CD8-positive, alpha-beta memory T cell (primary cell): Measurements from ENCODE around the gene BCKDHA. TPM values are rescaled to one million over a fixed set of nuclear protein-coding genes. Genes with fewer than 3 reads are reported as not detected.

ENCODE experiments used
- CTCF ChIA-PET: fragments of 350-600 bp; sonication (Branson Sonifier 250); formaldehyde crosslinking; loops from one replicate; lab custom pipeline; 2021; ENCODE audit warnings: antibody characterized with exemption; lab: Charles Lee
- POLR2A ChIA-PET: fragments of 350-600 bp; sonication (Branson Sonifier 250); formaldehyde crosslinking; loops from one replicate; lab custom pipeline; 2021; ENCODE audit warnings: antibody characterized with exemption; lab: Charles Lee
- DNase-seq, 5 donors: peaks; one replicate each; pipeline versions ENCODE4 v3.0.0 to v3.0.0-alpha.2; 2020 to 2022; ENCODE audit warnings: mixed read lengths in 1 of 5
- H3K27ac ChIP-seq: one replicate; pipeline ENCODE4 v1.7.0; 2013; ENCODE audit warnings: low read depth, mild to moderate bottlenecking, low read length, moderate library complexity
- H3K27me3 ChIP-seq: 2 replicates; pipeline ENCODE4 v1.7.0; 2013; ENCODE audit warnings: low read length, mild to moderate bottlenecking; ENCODE audit not compliant: insufficient read depth, poor library complexity, severe bottlenecking
- H3K36me3 ChIP-seq: 2 replicates; pipeline ENCODE4 v1.7.0; 2013; ENCODE audit warnings: mild to moderate bottlenecking, low read length, moderate library complexity; ENCODE audit not compliant: insufficient read depth
- H3K4me1 ChIP-seq: 2 replicates; pipeline ENCODE4 v1.7.0; 2013; ENCODE audit warnings: mild to moderate bottlenecking, low read length, moderate library complexity; ENCODE audit not compliant: insufficient read depth
- H3K4me3 ChIP-seq: 2 replicates; pipeline ENCODE4 v1.7.0; 2013; ENCODE audit warnings: mild to moderate bottlenecking, low read length
- H3K9me3 ChIP-seq: 2 replicates; pipeline ENCODE4 v1.7.0; 2013; ENCODE audit warnings: mild to moderate bottlenecking, low read length
- H3K27ac Mint-ChIP-seq, 8 donors: one replicate each; pipeline ENCODE4 v1.8.0; 2020 to 2021; ENCODE audit warnings: mixed read lengths in 8 of 8, mild to moderate bottlenecking in 6 of 8, inconsistent platforms in 3 of 8, moderate library complexity in 3 of 8
- H3K27me3 Mint-ChIP-seq, 2 donors: one replicate each; pipeline ENCODE4 v1.8.0; 2020 to 2021; ENCODE audit warnings: mixed read lengths in 2 of 2, mild to moderate bottlenecking in 1 of 2, moderate library complexity in 1 of 2
- H3K36me3 Mint-ChIP-seq, 3 donors: one replicate each; pipeline ENCODE4 v1.8.0; 2020 to 2021; ENCODE audit warnings: mixed read lengths in 3 of 3, inconsistent platforms in 1 of 3, mild to moderate bottlenecking in 1 of 3
- H3K4me1 Mint-ChIP-seq, 3 donors: one replicate each; pipeline ENCODE4 v1.8.0; 2020 to 2021; ENCODE audit warnings: mixed read lengths in 3 of 3, inconsistent platforms in 1 of 3, mild to moderate bottlenecking in 1 of 3
- H3K4me3 Mint-ChIP-seq, 7 donors: one replicate each; pipeline ENCODE4 v1.8.0; 2020 to 2021; ENCODE audit warnings: mixed read lengths in 7 of 7, mild to moderate bottlenecking in 6 of 7, moderate library complexity in 4 of 7, inconsistent platforms in 2 of 7
- H3K9me3 Mint-ChIP-seq, 5 donors: one replicate each; pipeline ENCODE4 v1.8.0; 2020 to 2022; ENCODE audit warnings: mixed read lengths in 5 of 5, mild to moderate bottlenecking in 3 of 5, moderate library complexity in 2 of 5, inconsistent platforms in 1 of 5
- polyA plus RNA-seq: library from polyadenylated mRNA; unstranded; fragments of 300-500 nt; fragmentation: Illumina TruSeq; gene quantifications from one replicate; pipeline ENCODE4 v1.2.3, GENCODE V29; 2021
- total RNA-seq, 2 experiments: library from RNA; stranded (reverse); gene quantifications; one replicate each; pipeline ENCODE4 v1.2.3, GENCODE V29; 2021

BCKDHA gene
- total and polyA plus RNA-seq, 3 experiments from 2014 or later = 18.5 to 52.1 (median 23.5) TPM

- ChIA-PET CTCF (no interaction called here), POLR2A (no interaction called here)
- no peaks in the 10 kb centered on the region for H3K27me3 Mint-ChIP-seq
- no peak overlapping the region for H3K4me3 Mint-ChIP-seq
- H3K27ac Mint-ChIP-seq = peak overlapping the region in 5 of 8 donors; percentile 17 to 67 (median 59)
- H3K4me1 Mint-ChIP-seq = peaks cover 9 to 18% (median 12%) of the 10 kb centered on the region in 3 donors
- no peak overlapping the region for H3K27ac ChIP-seq
- H3K36me3 ChIP-seq = peaks cover 9% of the 10 kb centered on the region
- no peaks in the 10 kb centered on the region for H3K9me3 ChIP-seq
- H3K4me3 ChIP-seq = no peak overlapping the region
- peaks cover 0 to 74% (median 7%) of the 10 kb centered on the region in 3 donors for H3K36me3 Mint-ChIP-seq
- H3K27me3 ChIP-seq = no peaks in the 10 kb centered on the region
- H3K4me1 ChIP-seq = no peaks in the 10 kb centered on the region
- no peak for DNase-seq
- H3K9me3 Mint-ChIP-seq = no peaks in the 10 kb centered on the region
Observed at GRCh38 chr19:41422456-41422855, 24.8 kb downstream of the BCKDHA start.

GRCh38 chr19:41422955-41423354, 25.3 kb downstream of the BCKDHA start:
- Histone ChIP-seq H3K4me3 (no peak overlapping the region), H3K36me3 (peaks cover 9% of the 10 kb centered on the region), H3K4me1 (peaks cover 3% of the 10 kb centered on the region), H3K27ac (no peak overlapping the region), H3K9me3 (no peaks in the 10 kb centered on the region), H3K27me3 (no peaks in the 10 kb centered on the region)
- H3K36me3 Mint-ChIP-seq = peaks cover 0 to 72% (median 7%) of the 10 kb centered on the region in 3 donors
- H3K4me3 Mint-ChIP-seq = no peak overlapping the region
- ChIA-PET CTCF (no interaction called here), POLR2A (no interaction called here)
- H3K9me3 Mint-ChIP-seq = no peaks in the 10 kb centered on the region
- no peaks in the 10 kb centered on the region for H3K27me3 Mint-ChIP-seq
- H3K4me1 Mint-ChIP-seq = peaks cover 13 to 23% (median 17%) of the 10 kb centered on the region in 3 donors
- no peak for DNase-seq
- peak overlapping the region in 5 of 8 donors; percentile 14 to 67 (median 46) for H3K27ac Mint-ChIP-seq

GRCh38 chr19:41424335-41425173, 26.9 kb downstream of the BCKDHA start:
- Histone ChIP-seq H3K4me1 (peaks cover 17% of the 10 kb centered on the region), H3K36me3 (peaks cover 9% of the 10 kb centered on the region), H3K27me3 (no peaks in the 10 kb centered on the region), H3K4me3 (no peak overlapping the region), H3K27ac (no peak overlapping the region), H3K9me3 (no peaks in the 10 kb centered on the region)
- H3K36me3 Mint-ChIP-seq = peaks cover 0 to 61% (median 4%) of the 10 kb centered on the region in 3 donors
- peak overlapping the region in 6 of 7 donors; percentile 57 to 90 (median 69) for H3K4me3 Mint-ChIP-seq
- no peaks in the 10 kb centered on the region for H3K9me3 Mint-ChIP-seq
- H3K27ac Mint-ChIP-seq = peak overlapping the region in 7 of 8 donors; percentile 40 to 98 (median 86)
- peak in 2 of 5 donors; percentile 24 to 34 for DNase-seq
- POLR2A ChIA-PET = no interaction called here
- peaks cover 25 to 38% (median 32%) of the 10 kb centered on the region in 3 donors for H3K4me1 Mint-ChIP-seq
- CTCF ChIA-PET = interaction anchor here (1.9 kb wide), 1 partner anchor 25 kb away, joined by 5 read pairs; no protein-coding TSS in a partner anchor
- H3K27me3 Mint-ChIP-seq = no peaks in the 10 kb centered on the region

- Histone ChIP-seq H3K27me3 (no peaks in the 10 kb centered on the region), H3K36me3 (peaks cover 2% of the 10 kb centered on the region), H3K4me3 (no peak overlapping the region), H3K9me3 (no peaks in the 10 kb centered on the region), H3K27ac (no peak overlapping the region), H3K4me1 (peaks cover 17% of the 10 kb centered on the region)
- Mint-ChIP-seq H3K4me1 (peaks cover 25 to 38% (median 32%) of the 10 kb centered on the region in 3 donors), H3K4me3 (peak overlapping the region; percentile 56 to 94 (median 70)), H3K9me3 (no peaks in the 10 kb centered on the region), H3K27me3 (no peaks in the 10 kb centered on the region), H3K27ac (peak overlapping the region in 6 of 8 donors; percentile 66 to 98 (median 88)), H3K36me3 (peaks cover 0 to 53% (median 4%) of the 10 kb centered on the region in 3 donors)
- POLR2A ChIA-PET = no interaction called here
- no peak for DNase-seq
- CTCF ChIA-PET = interaction anchor here (1.9 kb wide), 1 partner anchor 24 kb away, joined by 5 read pairs; no protein-coding TSS in a partner anchor
Observed at GRCh38 chr19:41425174-41426115, 27.8 kb downstream of the BCKDHA start.

- Mint-ChIP-seq H3K36me3 (peaks cover 0 to 50% (median 4%) of the 10 kb centered on the region in 3 donors), H3K27ac (peak overlapping the region in 7 of 8 donors; percentile 54 to 97 (median 91)), H3K27me3 (no peaks in the 10 kb centered on the region), H3K9me3 (no peaks in the 10 kb centered on the region), H3K4me3 (peak overlapping the region; percentile 74 to 94 (median 85)), H3K4me1 (peaks cover 28 to 43% (median 38%) of the 10 kb centered on the region in 3 donors)
- Histone ChIP-seq H3K36me3 (no peaks in the 10 kb centered on the region), H3K27ac (no peak overlapping the region), H3K4me3 (no peak overlapping the region), H3K4me1 (peaks cover 17% of the 10 kb centered on the region), H3K27me3 (no peaks in the 10 kb centered on the region), H3K9me3 (no peaks in the 10 kb centered on the region)
- no peak for DNase-seq
- ChIA-PET CTCF (no interaction called here), POLR2A (interaction anchor here (0.6 kb wide), 1 partner anchor 973 kb away, joined by 6 read pairs; no protein-coding TSS in a partner anchor)
Observed at GRCh38 chr19:41426116-41426841, 28.7 kb downstream of the BCKDHA start.

- Histone ChIP-seq H3K27ac (peak within 1 kb of the TSS; percentile 60), H3K27me3 (no peaks in the 10 kb centered on the region), H3K9me3 (no peaks in the 10 kb centered on the region), H3K36me3 (peaks cover 6% of the 10 kb centered on the region), H3K4me3 (peak within 1 kb of the TSS; percentile 59), H3K4me1 (peaks cover 17% of the 10 kb centered on the region)
- Mint-ChIP-seq H3K4me1 (peaks cover 32 to 48% (median 43%) of the 10 kb centered on the region in 3 donors), H3K4me3 (peak within 1 kb of the TSS; percentile 79 to 94 (median 92)), H3K27me3 (no peaks in the 10 kb centered on the region), H3K9me3 (no peaks in the 10 kb centered on the region), H3K36me3 (peaks cover 0 to 51% (median 1%) of the 10 kb centered on the region in 3 donors), H3K27ac (peak within 1 kb of the TSS; percentile 85 to 99 (median 96))
- ChIA-PET CTCF (no interaction called here), POLR2A (interaction anchor here (0.6 to 0.7 kb wide), 2 partner anchors 163 to 972 kb away, joined by 4 to 6 read pairs; no protein-coding TSS in a partner anchor)
- DNase-seq = peak in 4 of 5 donors; percentile 22 to 54 (median 40)
Observed at GRCh38 chr19:41426952-41427646, 29.5 kb downstream of the BCKDHA start, which contains the start of gene B3GNT8. TSS of gene B3GNT8 (minus strand) at chr19:41427374. CDS start at chr19:41426778, 596 bp downstream.
